HG03442 (cell line): ENCODE data around the gene VPS50.

Experiments
- ATAC-seq: cut with Tn5 transposase; IDR thresholded peaks from one replicate; pipeline ENCODE4 v1.9.1; 2021; ENCODE audit warnings: mild to moderate bottlenecking, moderate library complexity; ENCODE audit not compliant: unreplicated experiment

Gene VPS50

GRCh38 chr7:93402944-93403343 is 170.8 kb downstream of the VPS50 start:
- no peak for ATAC-seq

- no peak for ATAC-seq
These were observed 175.1 kb downstream of the VPS50 start for GRCh38 chr7:93407239-93407638.

- ATAC-seq: no peak
These were observed 177.2 kb downstream of the VPS50 start for GRCh38 chr7:93409324-93409723.
